GM21825 (cell line): ENCODE results near the gene INSM2.

ENCODE experiments used
- ATAC-seq: cut with Tn5 transposase; IDR thresholded peaks from one replicate; pipeline ENCODE4 v1.9.1; 2021; ENCODE audit warnings: mild to moderate bottlenecking, moderate library complexity; ENCODE audit not compliant: unreplicated experiment

INSM2 gene

DNA sequence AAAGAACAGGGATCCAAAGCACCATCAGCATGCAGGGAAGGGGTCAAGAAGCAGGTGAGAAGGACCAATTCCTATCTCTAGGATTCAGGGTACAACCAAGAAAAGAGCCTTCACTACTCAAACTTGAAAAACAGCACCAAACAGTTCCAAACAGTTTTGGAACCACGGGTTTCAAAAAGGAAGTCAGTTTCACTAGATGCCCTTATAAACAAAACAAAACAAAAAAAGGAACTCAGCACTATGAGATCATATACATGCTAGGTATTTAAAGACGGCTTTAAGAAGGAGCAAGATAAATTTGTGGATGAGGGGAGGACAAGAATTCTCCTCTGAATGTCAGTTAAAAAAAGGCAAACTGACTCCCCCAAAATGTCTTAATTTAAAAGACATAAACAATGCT, 6.0 kb downstream of the INSM2 start:
- ATAC-seq: no peak

GRCh38 chr14:35543006-35543405, 9.0 kb downstream of the INSM2 start:
- no peak for ATAC-seq

DNA sequence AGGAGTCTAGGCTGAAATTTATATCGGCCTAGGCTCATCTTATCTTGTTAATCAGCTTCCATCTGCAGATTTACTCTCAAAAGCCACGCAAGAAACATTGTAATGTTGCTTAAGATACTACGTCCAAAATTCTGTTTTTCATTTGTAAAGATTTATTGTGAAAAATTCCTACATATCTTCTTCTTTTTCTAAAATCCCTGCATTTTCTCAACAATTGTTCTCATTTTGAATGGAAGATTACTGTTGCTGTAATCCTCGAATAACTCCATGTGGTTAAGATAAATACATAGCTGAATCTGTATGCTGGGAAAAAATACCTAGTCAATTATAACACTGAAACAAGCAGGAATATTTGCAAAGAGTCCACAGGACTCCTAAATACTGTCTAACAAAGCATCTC, 15.6 kb downstream of the INSM2 start:
- ATAC-seq: no peak

- ATAC-seq: no peak
Measured at GRCh38 chr14:35551081-35551480, 17.1 kb downstream of the INSM2 start.

- ATAC-seq: no peak
Measured at GRCh38 chr14:35553808-35554207, 19.8 kb downstream of the INSM2 start.

- ATAC-seq: no peak
Measured at GRCh38 chr14:35556548-35556947, 22.6 kb downstream of the INSM2 start.

DNA sequence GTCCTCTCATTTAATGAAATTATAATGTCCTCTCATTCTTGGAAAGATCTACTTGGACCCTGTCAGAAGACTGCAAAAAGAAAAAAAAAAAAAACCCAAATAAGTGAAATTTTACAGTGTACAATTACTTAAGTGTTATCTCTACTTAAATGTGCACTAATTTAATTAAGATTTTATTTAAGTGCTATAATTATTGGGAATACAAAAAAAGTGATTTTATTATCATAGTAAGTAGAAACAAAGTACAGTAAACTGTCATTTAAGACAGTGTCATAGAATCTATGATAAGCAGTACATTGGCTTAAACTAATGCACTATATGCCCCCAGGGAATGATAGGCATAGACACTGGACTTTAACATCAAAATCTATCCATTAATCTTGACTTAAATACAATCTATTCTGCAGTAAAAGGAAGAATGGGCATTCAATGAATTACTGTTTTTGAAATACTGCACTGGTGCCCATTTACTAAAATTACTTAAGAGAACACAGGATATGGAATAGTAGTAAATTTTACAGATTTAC, 23.3 kb downstream of the INSM2 start:
- no peak for ATAC-seq

DNA sequence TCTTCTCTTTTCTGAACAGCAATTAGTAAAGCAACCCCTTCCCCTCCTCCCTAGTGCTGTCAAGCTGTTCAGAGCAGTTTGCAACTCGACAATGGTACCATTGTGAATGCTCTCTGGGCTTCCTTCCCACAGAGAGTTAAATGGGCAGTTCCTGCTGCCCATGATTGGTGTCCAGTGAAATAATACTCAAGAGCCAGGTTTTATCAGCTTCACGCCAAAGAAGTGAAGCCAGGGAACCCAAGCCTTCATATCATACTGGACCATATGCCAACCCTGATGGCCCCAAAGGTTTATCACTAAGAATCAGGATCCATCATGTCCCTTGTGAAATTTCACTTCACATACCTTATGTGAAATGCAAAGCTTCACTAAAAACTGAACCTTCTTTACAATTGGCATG, 24.7 kb downstream of the INSM2 start:
- no peak for ATAC-seq

DNA sequence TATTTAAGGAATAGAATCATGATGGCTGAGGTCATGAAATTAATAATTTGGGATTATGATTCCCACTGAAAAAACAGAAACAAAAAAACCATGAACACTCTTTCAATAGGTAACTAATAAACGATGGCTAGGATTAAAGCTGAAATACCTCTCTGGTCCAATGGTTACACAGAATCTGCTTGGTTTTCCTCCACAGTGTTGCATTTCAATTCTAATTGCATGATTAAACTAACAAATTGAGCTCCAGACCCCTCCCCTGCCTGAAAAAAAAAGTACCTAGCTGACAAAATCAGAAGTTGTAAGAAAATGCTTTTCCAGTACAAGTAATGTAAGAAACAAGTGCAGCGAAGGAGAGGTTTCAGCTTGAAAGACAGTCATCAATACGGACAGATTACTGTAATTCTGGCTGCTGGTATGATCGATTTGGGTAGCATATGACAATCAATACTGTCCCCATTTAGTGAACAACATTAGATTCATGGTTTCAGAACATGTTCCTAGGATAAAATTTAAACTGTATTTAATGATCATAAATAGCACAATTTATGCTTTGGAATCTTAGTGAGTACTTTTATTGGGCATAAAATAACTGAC, 32.0 kb downstream of the INSM2 start:
- ATAC-seq: no peak

- no peak for ATAC-seq
Measured at GRCh38 chr14:35571598-35571997, 37.6 kb downstream of the INSM2 start.

DNA sequence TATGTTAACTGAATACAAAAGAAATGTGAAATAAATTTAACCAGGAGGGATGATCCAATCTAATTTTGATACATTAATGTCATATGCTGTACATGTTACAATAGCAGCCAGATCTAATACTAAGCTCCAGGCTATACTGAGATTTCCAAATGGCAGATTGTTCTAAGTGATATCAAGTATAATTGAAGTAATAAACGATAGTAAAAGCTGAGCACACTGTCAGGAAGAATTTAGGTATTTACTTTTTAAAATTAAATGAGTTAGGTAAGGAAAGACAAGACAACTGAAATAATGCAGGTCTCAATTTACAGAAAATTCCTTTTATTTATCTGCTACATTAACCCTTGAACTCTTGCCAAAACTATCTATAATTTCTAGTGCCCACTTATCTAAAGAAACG, 39.9 kb downstream of the INSM2 start:
- no peak for ATAC-seq

GRCh38 chr14:35576260-35576659, 42.3 kb downstream of the INSM2 start:
- no peak for ATAC-seq

- ATAC-seq: no peak
Measured at GRCh38 chr14:35576856-35577255, 42.9 kb downstream of the INSM2 start.

- ATAC-seq: no peak
Measured at GRCh38 chr14:35578135-35578534, 44.2 kb downstream of the INSM2 start.

DNA sequence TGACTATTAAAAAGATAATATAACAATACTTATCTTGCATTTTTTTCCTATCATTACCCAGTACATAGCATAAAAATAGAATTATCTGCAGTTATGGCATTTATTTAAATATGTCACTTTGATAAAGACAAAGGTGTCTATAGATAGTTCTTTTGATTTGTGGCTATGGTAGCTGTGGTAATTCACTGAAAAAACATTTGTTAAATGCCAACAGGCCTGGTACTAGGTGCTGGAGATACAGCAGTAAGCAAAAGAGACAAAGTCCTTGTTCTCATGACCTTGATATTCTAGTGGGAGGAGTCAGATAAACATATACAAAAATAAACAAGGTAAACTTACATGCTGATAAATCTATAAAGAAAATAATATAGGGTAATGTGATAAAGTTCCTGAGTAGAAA, 44.7 kb downstream of the INSM2 start:
- no peak for ATAC-seq
